Vagina (tissue), 2 donors: ENCODE measurements around the gene PPP1R14B.

ENCODE experiments used
- POLR2A ChIP-seq, 2 donors: fragments of 450-650 bp; IDR thresholded peaks; one replicate each; pipeline ENCODE4 v1.6.1; 2017; ENCODE audit warnings: antibody characterized with exemption in 2 of 2, mild to moderate bottlenecking in 2 of 2, moderate library complexity in 2 of 2
- TF ChIP-seq, protein P1 (sequence below), 3 experiments: fragments of 450-650 bp in 2 of 3; fragments of 200-600 bp in 1 of 3; sonication (generic) in 1 of 3; IDR thresholded peaks; one replicate each; pipeline ENCODE4 v1.5.1; 2017 to 2019; ENCODE audit warnings: antibody characterized with exemption in 3 of 3, mild to moderate bottlenecking in 2 of 3, moderate library complexity in 2 of 3

DNA sequence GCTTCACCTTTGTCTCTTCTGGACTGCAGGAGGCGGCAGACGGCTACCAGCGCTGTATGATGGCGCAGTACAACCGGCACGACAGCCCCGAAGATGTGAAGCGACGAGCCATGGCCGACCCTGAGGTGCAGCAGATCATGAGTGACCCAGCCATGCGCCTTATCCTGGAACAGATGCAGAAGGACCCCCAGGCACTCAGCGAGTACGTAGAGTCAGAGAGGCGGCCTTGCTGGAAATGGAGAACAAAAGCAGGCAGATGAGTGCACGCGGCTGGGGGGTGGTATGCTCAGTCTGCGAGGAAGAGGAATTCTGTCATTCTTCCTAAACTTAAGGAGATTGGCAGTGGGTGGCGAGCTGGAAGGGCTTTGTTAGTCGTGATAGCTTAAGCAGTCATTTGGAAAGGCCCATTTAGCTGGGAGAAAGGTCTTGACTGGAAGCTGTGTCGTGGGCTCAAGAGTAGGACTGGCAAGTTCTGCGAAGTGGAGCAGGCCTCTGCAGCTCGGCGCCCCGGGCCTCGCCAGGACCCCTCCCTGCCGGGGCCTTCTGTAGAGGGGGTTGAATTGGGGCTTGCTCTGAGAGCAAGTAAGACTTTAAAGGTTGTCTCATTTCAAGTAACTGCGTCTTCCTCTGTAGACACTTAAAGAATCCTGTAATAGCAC, 43.2 kb downstream of the PPP1R14B start:
- TF ChIP-seq, protein P1, sequence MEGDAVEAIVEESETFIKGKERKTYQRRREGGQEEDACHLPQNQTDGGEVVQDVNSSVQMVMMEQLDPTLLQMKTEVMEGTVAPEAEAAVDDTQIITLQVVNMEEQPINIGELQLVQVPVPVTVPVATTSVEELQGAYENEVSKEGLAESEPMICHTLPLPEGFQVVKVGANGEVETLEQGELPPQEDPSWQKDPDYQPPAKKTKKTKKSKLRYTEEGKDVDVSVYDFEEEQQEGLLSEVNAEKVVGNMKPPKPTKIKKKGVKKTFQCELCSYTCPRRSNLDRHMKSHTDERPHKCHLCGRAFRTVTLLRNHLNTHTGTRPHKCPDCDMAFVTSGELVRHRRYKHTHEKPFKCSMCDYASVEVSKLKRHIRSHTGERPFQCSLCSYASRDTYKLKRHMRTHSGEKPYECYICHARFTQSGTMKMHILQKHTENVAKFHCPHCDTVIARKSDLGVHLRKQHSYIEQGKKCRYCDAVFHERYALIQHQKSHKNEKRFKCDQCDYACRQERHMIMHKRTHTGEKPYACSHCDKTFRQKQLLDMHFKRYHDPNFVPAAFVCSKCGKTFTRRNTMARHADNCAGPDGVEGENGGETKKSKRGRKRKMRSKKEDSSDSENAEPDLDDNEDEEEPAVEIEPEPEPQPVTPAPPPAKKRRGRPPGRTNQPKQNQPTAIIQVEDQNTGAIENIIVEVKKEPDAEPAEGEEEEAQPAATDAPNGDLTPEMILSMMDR (IDR thresholded peaks at IDR 0.05) = no peak
- no peak for TF ChIP-seq POLR2A (IDR thresholded peaks at IDR 0.05)
